HL-60 (cell line): Measurements from ENCODE around the gene EPB41L2.

ENCODE experiments used
- POLR2AphosphoS5 ChIP-seq: IDR thresholded peaks from 2 replicates; pipeline ENCODE4 v1.6.1; 2012; ENCODE audit warnings: low read depth
- REST ChIP-seq: IDR thresholded peaks from 2 replicates; pipeline ENCODE4 v1.6.1; 2012; ENCODE audit warnings: low read depth; ENCODE audit not compliant: insufficient replicate concordance
- TF ChIP-seq, protein P1 (sequence below): IDR thresholded peaks from one replicate; pipeline ENCODE4 v1.5.1; 2011; ENCODE audit warnings: low read length, control low read depth, inconsistent platforms; ENCODE audit not compliant: insufficient read depth

DNA sequence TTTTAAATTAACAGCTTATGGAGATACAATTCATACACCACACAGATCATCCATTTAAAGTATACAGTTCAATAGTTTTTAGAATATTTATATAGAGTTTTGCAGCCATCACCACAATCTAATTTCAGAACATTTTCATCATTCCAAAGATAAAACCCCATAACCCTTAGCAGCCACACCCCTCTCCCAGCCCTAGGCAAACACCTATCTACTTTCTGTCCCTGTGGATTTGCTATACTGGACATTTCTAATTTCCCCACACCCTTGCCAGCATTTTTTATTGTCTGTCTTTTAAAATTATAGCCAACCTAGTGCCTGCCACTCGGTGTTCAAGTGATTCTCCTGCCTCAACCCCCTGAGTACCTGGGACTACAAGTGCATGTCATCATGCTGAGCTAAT is 49.2 kb upstream of the EPB41L2 start:
- TF ChIP-seq, protein P1, sequence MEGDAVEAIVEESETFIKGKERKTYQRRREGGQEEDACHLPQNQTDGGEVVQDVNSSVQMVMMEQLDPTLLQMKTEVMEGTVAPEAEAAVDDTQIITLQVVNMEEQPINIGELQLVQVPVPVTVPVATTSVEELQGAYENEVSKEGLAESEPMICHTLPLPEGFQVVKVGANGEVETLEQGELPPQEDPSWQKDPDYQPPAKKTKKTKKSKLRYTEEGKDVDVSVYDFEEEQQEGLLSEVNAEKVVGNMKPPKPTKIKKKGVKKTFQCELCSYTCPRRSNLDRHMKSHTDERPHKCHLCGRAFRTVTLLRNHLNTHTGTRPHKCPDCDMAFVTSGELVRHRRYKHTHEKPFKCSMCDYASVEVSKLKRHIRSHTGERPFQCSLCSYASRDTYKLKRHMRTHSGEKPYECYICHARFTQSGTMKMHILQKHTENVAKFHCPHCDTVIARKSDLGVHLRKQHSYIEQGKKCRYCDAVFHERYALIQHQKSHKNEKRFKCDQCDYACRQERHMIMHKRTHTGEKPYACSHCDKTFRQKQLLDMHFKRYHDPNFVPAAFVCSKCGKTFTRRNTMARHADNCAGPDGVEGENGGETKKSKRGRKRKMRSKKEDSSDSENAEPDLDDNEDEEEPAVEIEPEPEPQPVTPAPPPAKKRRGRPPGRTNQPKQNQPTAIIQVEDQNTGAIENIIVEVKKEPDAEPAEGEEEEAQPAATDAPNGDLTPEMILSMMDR, result no peak
- TF ChIP-seq POLR2AphosphoS5, result no peak
- TF ChIP-seq REST, result no peak
